ENCODE data around the gene ZNF407.

DNA sequence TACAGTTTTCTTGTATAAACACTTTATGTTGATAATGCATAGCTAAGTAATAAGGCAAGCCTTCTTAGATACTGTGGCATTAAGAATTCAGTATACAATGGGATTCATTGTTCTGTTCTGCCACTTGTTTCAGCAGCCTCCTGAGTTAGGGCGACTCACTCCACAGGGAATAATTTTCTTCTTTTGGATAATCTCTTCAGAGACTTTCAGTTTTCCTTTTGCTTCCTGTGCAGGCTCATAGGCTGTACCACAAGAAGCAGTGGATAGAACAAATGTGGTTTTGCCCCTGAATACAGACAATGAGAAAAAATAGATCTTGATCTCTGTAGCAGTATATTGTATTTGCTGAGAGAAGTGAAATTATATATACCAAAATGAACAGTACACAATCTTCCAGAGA is 298.0 kb downstream of the ZNF407 start:
- TF ChIP-seq, protein P1, sequence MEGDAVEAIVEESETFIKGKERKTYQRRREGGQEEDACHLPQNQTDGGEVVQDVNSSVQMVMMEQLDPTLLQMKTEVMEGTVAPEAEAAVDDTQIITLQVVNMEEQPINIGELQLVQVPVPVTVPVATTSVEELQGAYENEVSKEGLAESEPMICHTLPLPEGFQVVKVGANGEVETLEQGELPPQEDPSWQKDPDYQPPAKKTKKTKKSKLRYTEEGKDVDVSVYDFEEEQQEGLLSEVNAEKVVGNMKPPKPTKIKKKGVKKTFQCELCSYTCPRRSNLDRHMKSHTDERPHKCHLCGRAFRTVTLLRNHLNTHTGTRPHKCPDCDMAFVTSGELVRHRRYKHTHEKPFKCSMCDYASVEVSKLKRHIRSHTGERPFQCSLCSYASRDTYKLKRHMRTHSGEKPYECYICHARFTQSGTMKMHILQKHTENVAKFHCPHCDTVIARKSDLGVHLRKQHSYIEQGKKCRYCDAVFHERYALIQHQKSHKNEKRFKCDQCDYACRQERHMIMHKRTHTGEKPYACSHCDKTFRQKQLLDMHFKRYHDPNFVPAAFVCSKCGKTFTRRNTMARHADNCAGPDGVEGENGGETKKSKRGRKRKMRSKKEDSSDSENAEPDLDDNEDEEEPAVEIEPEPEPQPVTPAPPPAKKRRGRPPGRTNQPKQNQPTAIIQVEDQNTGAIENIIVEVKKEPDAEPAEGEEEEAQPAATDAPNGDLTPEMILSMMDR (IDR thresholded peaks at IDR 0.05; ENCODE audit: low read depth, low read length, poor library complexity, severe bottlenecking) = no peak
- no peak for TF ChIP-seq EZH2phosphoT487 (IDR thresholded peaks at IDR 0.05; ENCODE audit: borderline replicate concordance, low read length)
